ENCODE results near the gene SLC12A6. TPM values are rescaled to one million over a fixed set of nuclear protein-coding genes. Genes with fewer than 3 reads are reported as not detected.
"Not testable (repeated sequence)": the region's sequence is repeated elsewhere in the genome, so short reads cannot be mapped to it uniquely, and the experiment has no call there.

The SLC12A6 gene
- 22.2 and 27.9 TPM in 2 replicates for total RNA-seq

- peak; percentile 55 to 91 for DNase-seq (ENCODE audit: low read depth in 2 of 2)
Measured at GRCh38 chr15:34337557-34338306, at the start of gene SLC12A6. Gene SLC12A6 (minus strand): TSS chr15:34337781. CDS start chr15:34336680, 1,101 bp downstream.

DNA sequence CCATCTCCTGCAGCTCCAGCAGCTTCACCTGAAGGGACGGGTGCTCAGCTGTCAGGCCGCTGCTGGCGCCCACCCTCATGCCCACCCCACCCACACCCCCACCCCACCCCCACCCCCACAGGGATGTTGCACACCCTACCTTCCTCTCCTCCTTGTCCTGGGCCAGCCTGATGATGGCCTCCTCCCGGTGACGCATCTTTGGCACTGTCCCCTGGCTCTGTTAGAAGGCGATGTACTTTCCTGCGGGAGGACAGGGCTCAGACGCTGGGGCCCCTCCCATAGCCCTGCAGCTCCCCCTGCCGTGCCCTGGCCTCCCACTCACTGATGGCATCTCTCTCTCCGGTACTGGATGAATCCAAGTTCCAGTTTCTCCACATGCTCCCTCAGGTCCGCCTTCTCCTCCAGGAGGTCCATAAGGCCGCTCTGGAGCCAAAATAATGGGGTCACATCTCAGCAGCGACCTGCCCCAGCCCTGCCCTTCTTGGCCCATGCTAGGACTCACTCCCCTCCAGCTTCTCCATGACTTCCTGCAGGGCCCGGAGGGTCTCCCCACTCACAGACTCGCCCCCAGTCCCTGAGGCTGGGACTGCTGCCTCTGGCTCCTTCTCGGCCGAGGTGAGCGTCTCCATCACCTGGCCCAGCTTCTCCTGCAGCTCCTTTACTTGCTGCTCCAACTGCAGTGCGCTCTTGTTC, 44.4 kb upstream of the SLC12A6 start:
- DNase-seq (ENCODE audit: low read depth in 2 of 2), result not testable (repeated sequence)

DNA sequence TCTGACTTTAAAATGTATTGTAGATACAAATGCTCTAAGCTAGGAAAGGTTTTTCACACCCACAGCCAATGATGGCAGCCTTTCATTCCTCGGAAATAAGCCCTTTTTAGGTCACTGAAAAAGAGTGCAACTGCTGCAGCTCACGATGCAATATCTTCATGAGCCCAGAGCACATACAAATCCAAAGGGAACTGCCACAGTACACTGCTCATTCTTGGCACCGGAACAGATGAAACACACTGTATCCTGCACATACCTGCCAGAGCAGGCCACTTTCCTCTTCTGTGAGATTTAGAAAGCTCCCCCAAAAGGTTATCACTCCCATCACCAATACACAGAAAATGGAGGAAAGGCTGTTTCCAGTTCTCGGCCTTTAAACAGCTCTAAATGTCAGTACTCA, 42.9 kb upstream of the SLC12A6 start:
- DNase-seq (ENCODE audit: low read depth in 2 of 2), result not testable (repeated sequence)

DNA sequence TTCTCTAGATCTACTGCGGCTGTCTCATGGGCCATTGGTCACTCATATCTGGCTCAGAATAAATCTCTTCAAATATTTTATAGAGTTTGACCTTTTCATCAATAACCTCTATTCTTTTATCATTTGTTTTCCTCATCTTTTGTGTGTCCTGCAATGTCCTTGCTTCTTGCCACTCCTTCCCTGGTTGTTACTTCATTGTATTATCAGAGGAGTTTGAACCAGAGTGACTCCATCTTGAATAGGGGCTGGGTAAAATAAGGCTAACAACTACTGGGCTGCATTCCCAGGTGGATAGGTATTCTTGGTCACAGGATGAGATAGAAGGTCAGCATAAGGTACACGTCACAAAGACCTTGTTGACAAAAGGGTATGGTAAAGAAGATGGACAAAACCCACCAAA, 39.3 kb upstream of the SLC12A6 start:
- no peak for DNase-seq (ENCODE audit: low read depth in 2 of 2)

DNA sequence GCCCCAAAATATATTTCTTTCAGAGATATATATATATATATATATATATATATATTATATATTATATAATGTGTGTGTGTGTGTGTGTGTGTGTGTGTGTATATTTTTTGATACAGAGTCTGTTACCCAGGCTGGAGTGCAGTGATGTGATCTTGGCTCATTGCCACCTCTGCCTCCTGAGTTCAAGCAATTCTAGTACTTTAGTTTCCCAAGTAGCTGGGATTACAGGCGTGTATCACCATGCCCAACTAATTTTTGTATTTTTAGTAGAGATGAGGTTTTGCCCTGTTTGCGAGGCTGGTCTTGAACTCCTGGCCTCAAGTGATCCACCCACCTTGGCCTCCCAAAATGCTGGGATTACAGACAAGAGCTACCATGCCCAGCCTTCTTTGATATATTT, 38.0 kb upstream of the SLC12A6 start:
- DNase-seq (ENCODE audit: low read depth in 2 of 2), result not testable (repeated sequence)

DNA sequence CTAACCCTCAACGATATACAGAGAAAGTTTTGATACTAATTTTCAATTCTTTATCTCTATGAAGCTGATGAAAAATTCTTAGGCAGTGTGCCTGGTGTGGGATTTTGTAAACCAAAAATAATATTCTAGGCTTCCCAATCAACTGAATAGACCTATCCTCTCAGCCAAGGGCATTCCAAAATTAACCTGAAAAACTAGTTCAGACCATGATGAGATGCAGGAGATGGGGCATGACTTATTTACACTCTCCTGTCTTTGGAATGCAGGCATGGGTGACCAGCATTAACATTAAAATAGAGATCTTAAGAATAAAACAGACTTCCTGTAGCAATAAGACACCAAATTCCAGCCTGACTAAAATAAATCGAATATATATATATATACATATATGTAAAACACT, 37.2 kb upstream of the SLC12A6 start:
- DNase-seq (ENCODE audit: low read depth in 2 of 2), result no peak

DNA sequence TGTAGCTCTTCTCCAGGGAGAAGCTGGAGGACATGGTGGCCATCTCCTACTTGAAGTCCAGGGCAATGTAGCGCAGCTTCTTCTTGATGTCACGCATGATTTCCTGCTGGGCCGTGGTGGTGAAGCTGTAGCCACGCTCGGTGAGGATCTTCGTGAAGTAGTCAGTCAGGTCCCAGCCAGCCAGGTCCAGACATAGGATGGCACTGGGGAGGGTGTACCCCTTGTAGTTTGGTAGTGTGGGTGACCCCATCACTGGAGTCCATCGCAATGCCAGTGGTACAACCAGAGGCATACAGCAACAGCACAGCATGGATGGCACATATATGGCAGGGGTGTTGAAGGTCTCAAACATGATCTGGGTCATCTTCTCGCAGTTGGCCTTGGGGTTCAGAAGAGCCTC, 36.4 kb upstream of the SLC12A6 start:
- no peak for DNase-seq (ENCODE audit: low read depth in 2 of 2)

- no peak for DNase-seq (ENCODE audit: low read depth in 2 of 2)
Measured at GRCh38 chr15:34370643-34371042, 33.1 kb upstream of the SLC12A6 start.

- DNase-seq (ENCODE audit: low read depth in 2 of 2), result no peak
Measured at GRCh38 chr15:34370129-34370528, 32.5 kb upstream of the SLC12A6 start.

- DNase-seq (ENCODE audit: low read depth in 2 of 2), result peak; percentile 48 to 87
Measured at GRCh38 chr15:34367101-34368081, 29.8 kb upstream of the SLC12A6 start, which contains the start of gene LPCAT4. Gene LPCAT4 (minus strand): TSS chr15:34367196. CDS start chr15:34367100, 96 bp downstream.

- peak in 1 of 2 donors; percentile 37 for DNase-seq (ENCODE audit: low read depth in 2 of 2)
Measured at GRCh38 chr15:34366271-34367065, 28.9 kb upstream of the SLC12A6 start.

DNA sequence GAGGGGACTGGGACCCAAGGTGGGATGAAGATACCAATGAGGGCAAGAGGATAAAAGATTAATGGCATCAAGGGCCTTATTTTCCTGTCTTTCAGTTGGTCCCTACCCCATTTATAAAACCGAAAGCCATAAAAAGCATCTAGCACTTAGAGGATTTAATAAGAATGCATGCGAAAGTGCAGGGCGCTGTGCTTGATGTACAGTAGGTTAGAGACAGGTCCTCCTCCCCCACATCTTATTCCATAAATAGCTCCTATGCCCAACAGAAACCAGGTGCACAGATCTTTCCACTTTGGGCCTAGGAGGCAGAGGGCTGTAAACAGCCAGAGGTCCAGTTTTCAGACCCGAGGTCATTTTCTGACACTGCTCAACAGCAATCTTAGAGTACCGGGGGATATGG, 28.3 kb upstream of the SLC12A6 start:
- no peak for DNase-seq (ENCODE audit: low read depth in 2 of 2)

DNA sequence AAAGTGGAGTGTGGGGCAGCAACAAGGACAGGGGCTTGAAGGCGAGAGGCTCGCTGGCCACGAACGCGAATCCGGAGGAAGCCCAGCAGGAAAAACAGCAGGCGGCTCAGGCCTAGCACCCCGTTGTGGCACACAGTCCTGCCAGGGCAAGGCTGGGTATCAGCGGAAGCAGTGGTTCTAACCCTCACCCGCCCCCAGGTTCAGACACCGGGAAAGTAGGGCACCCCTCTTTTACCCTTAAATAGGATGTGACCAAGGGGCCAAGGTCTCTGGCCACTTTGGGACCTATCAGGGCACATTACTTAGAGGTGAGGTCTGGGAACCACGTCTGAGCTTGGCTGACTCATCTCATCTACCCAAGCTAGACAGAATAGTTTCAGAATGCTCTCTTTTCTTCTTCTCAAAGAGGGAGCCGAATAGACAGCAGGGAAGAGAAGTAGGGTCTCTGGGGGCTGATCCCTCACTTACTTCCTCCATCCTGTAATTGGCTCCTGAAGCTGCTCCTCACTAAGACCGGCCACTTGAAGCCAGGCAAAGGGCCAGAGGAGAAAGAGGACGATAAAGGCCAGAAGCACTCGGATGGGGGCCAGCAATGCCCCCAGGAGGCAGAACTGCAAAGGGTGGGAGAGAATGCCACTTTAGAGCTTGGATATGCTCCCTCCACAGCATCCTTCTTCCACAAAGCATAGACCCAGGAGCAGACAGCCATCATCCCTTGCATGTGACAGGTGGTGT, 27.7 kb upstream of the SLC12A6 start:
- DNase-seq (ENCODE audit: low read depth in 2 of 2), result no peak

- DNase-seq (ENCODE audit: low read depth in 2 of 2), result no peak
Measured at GRCh38 chr15:34364041-34364440, 26.5 kb upstream of the SLC12A6 start.

- DNase-seq (ENCODE audit: low read depth in 2 of 2), result no peak
Measured at GRCh38 chr15:34362047-34362773, 24.6 kb upstream of the SLC12A6 start.

DNA sequence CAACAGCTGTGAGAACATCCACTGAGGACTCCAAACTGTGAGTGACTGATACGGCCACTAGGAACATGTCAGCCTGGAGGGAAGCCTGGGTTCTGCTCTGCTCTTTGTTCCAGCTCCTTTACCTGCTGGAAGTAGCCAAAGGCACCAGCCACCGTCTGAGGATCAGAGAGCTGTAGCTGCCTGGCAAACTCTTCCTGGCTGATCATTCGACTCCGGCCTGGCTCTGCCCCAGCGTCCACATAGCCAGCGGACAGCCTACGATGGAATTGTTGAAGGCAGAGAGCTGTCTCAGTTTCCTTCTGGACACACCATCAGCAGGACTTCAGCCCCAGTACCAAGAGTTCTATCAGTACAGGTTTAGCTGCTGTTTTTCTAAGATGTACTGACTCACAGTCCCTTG, 23.7 kb upstream of the SLC12A6 start:
- no peak for DNase-seq (ENCODE audit: low read depth in 2 of 2)

DNA sequence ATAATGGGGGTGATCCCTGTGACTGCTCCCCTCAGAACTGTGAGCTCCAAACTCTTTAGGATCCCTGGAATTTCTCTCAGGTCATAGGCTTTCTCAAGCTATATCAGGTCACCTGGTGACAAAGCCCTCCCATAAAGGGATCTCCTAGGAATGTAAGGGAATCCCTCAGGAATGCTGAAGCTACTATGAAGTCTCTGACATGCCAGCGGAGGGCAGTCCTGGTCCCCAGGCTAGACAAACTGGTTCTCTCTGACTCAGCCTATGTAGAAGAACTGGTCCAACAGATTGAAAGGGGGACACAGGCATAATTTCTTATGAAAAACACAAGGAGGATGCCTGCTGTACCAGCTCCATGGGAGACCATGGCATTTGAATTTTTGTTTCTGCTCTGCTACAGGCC, 22.7 kb upstream of the SLC12A6 start:
- DNase-seq (ENCODE audit: low read depth in 2 of 2), result no peak

GRCh38 chr15:34359416-34359815, 21.8 kb upstream of the SLC12A6 start:
- DNase-seq (ENCODE audit: low read depth in 2 of 2), result no peak

DNA sequence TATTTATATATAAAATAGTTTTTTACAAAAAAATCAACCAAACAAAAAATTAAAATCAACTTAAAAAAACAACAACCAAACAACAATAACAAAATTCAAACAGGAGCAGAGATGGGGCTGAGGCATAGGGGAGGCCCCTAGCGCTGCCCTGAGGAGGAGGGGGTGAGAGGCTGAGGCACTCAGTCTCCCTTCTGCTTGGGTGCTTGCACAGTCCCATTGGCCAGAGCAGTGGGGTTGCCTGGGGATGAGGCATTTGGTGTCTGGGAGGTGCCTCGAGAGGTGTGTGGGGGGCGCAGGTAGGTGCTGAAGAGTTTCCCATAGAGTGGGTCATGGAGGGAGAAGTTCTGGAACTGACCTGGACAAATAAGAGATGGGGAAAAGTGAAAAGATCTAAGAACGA, 21.4 kb upstream of the SLC12A6 start:
- no peak for DNase-seq (ENCODE audit: low read depth in 2 of 2)

DNA sequence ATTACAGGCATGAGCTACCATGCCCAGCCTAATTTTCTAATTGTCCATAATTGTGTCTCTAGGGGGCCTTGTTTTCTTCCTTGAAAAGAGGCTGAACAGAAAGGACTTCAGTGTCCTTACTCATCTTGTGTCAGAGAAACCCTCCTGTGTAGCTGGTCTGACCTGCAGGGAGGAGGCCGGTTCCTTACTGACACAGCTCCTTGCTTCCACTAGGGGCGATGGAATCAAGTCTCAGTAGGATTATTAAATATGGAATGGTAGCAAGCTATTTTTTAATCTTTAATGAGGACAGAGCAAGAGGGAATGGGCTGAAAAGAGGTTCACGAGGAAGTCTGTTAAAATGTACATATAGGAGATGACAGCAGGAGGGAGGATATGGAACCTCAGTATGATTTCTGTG, 20.8 kb upstream of the SLC12A6 start:
- DNase-seq (ENCODE audit: low read depth in 2 of 2), result no peak
